DOHH2 (cell line): ENCODE data around the gene YES1.
A peak's percentile ranks its signal among the peaks of the same experiment; 100 is the strongest.

Experiments
- H3F3A ChIP-seq: fragments of 200-600 bp; sonication (generic), shearing (Covaris generic); 2 replicates; pipeline ENCODE4 v1.6.0; 2016; ENCODE audit warnings: antibody characterized with exemption, mild to moderate bottlenecking; ENCODE audit not compliant: control insufficient read depth, insufficient read depth
- H3K27ac ChIP-seq: fragments of 200-600 bp; sonication (generic); 2 replicates; pipeline ENCODE4 v1.5.1; 2014; ENCODE audit warnings: low read depth, mild to moderate bottlenecking, low read length, moderate library complexity
- H3K27me3 ChIP-seq: fragments of 200-600 bp; sonication (generic); 2 replicates; pipeline ENCODE4 v1.6.1; 2014; ENCODE audit warnings: mild to moderate bottlenecking, low read length, mixed read lengths; ENCODE audit not compliant: control insufficient read depth
- H3K36me3 ChIP-seq: fragments of 200-600 bp; sonication (generic); 2 replicates; pipeline ENCODE4 v1.6.1; 2014; ENCODE audit warnings: mild to moderate bottlenecking, low read length, moderate library complexity, mixed read lengths; ENCODE audit not compliant: control insufficient read depth
- H3K4me1 ChIP-seq: fragments of 200-600 bp; sonication (generic); 2 replicates; pipeline ENCODE4 v1.6.1; 2014; ENCODE audit warnings: mild to moderate bottlenecking, low read length, mixed read lengths; ENCODE audit not compliant: control insufficient read depth
- H3K4me2 ChIP-seq: fragments of 200-600 bp; sonication (generic); 2 replicates; pipeline ENCODE4 v1.6.0; 2014; ENCODE audit warnings: mild to moderate bottlenecking, low read length, moderate library complexity
- H3K4me3 ChIP-seq: fragments of 200-600 bp; sonication (generic); 2 replicates; pipeline ENCODE4 v1.5.1; 2014; ENCODE audit warnings: mild to moderate bottlenecking, low read length, mixed read lengths
- H3K79me2 ChIP-seq: fragments of 200-600 bp; sonication (generic); 2 replicates; pipeline ENCODE4 v1.6.1; 2014; ENCODE audit warnings: mild to moderate bottlenecking, low read length, mixed read lengths; ENCODE audit not compliant: control insufficient read depth
- H3K9me2 ChIP-seq: fragments of 200-600 bp; sonication (generic); replicated peaks from 2 replicates; pipeline ENCODE4 v1.6.1; 2014; ENCODE audit warnings: mild to moderate bottlenecking, low read length, mixed read lengths; ENCODE audit not compliant: control insufficient read depth
- H3K9me3 ChIP-seq: fragments of 200-600 bp; sonication (generic); 2 replicates; pipeline ENCODE4 v1.6.1; 2014; ENCODE audit warnings: antibody characterized with exemption, low read length, mixed read lengths; ENCODE audit not compliant: control insufficient read depth, insufficient read depth
- H4K20me1 ChIP-seq: fragments of 200-600 bp; sonication (generic); 2 replicates; pipeline ENCODE4 v1.6.0; 2014; ENCODE audit warnings: low read depth, mild to moderate bottlenecking, antibody characterized with exemption, low read length, moderate library complexity; ENCODE audit not compliant: control insufficient read depth, insufficient read depth
- EZH2phosphoT487 ChIP-seq: fragments of 200-600 bp; sonication (generic); IDR thresholded peaks from 2 replicates; pipeline ENCODE4 v1.6.1; 2017; ENCODE audit warnings: borderline replicate concordance, mild to moderate bottlenecking, antibody characterized with exemption, low read length, moderate library complexity, mixed read lengths
- TF ChIP-seq, protein P1 (sequence below): fragments of 200-600 bp; sonication (generic); IDR thresholded peaks from one replicate; pipeline ENCODE4 v1.5.1; 2014; ENCODE audit warnings: antibody characterized with exemption, mild to moderate bottlenecking, low read depth, low read length; ENCODE audit not compliant: poor library complexity, severe bottlenecking

Gene YES1

DNA sequence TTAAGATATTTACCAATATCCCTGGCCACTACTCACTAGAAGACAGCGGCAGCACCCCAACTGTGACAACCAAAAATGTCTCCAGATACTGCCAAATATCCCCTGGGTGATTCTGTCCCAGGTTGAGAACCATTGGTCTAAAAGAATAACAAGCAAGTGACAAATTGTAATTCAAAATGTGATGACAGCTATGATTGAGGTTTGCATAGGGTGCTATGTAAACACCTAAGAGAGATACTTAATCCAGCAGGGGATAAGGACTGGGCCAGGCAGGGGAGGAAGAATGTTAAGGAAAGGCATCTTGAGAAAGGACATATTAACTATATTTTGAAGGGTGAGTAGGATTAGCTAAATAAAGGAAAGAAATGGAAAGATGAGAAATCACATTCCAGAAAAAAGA, 61.6 kb downstream of the YES1 start:
- TF ChIP-seq, protein P1, sequence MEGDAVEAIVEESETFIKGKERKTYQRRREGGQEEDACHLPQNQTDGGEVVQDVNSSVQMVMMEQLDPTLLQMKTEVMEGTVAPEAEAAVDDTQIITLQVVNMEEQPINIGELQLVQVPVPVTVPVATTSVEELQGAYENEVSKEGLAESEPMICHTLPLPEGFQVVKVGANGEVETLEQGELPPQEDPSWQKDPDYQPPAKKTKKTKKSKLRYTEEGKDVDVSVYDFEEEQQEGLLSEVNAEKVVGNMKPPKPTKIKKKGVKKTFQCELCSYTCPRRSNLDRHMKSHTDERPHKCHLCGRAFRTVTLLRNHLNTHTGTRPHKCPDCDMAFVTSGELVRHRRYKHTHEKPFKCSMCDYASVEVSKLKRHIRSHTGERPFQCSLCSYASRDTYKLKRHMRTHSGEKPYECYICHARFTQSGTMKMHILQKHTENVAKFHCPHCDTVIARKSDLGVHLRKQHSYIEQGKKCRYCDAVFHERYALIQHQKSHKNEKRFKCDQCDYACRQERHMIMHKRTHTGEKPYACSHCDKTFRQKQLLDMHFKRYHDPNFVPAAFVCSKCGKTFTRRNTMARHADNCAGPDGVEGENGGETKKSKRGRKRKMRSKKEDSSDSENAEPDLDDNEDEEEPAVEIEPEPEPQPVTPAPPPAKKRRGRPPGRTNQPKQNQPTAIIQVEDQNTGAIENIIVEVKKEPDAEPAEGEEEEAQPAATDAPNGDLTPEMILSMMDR, result no peak
- TF ChIP-seq EZH2phosphoT487, result no peak
- no peaks in the 10 kb centered on the region for H4K20me1 ChIP-seq
- H3K36me3 ChIP-seq, result no peaks in the 10 kb centered on the region

DNA sequence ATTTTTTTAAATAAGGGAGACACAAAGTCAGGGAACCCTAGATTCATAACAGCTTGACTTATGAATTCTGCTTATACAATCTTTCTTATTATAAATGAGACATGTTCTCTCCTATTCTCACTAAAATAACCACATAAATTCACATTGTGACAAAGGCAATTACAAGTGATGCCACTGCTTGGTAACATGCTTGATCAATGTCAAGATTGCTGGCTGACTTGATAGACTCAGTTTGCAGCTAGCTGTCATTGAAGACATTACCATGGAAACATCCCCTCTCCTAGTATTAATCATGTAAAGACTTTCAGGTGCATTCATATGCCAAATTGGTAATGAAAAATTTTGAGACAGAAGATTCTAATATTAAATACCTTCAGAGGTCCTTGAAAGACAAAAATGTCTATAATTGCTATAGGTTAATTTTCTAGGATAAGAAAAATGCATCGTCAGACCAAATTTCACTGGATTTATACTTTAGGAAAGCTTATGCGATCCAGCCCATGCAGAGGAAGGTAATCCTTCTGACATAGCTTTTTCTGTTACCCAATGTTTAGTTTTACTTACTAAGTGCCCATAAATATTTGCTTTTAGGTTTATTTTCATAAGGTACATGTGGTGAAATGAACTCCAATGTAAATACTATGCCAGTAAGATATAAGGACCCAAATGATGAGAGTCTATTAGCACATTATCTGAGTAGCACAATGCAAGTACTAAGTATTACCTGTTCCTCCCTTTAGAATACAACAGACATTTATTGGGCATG, 67.0 kb downstream of the YES1 start:
- no peaks in the 10 kb centered on the region for H3F3A ChIP-seq
- H3K9me2 ChIP-seq, result no peaks in the 10 kb centered on the region
- H3K36me3 ChIP-seq, result no peaks in the 10 kb centered on the region
- H3K27ac ChIP-seq, result no peak overlapping the region
- H3K4me3 ChIP-seq, result no peak overlapping the region
- H3K79me2 ChIP-seq, result no peaks in the 10 kb centered on the region
- no peak overlapping the region for H3K4me2 ChIP-seq
- no peak for TF ChIP-seq EZH2phosphoT487
- TF ChIP-seq, protein P1, result no peak
- no peaks in the 10 kb centered on the region for H3K4me1 ChIP-seq
- no peaks in the 10 kb centered on the region for H4K20me1 ChIP-seq
- H3K27me3 ChIP-seq, result peaks cover 4% of the 10 kb centered on the region; the same call in 1 of the 2 replicates
- H3K9me3 ChIP-seq, result no peaks in the 10 kb centered on the region

More for the DNA sequence above, 61.6 kb downstream of the YES1 start:
- Histone ChIP-seq H3K9me2 (no peaks in the 10 kb centered on the region), H3K4me3 (no peak overlapping the region), H3K27ac (no peak overlapping the region), H3K4me1 (no peaks in the 10 kb centered on the region), H3F3A (no peaks in the 10 kb centered on the region), H3K79me2 (no peaks in the 10 kb centered on the region), H3K4me2 (no peak overlapping the region), H3K9me3 (no peaks in the 10 kb centered on the region), H3K27me3 (peaks cover 7% of the 10 kb centered on the region)

DNA sequence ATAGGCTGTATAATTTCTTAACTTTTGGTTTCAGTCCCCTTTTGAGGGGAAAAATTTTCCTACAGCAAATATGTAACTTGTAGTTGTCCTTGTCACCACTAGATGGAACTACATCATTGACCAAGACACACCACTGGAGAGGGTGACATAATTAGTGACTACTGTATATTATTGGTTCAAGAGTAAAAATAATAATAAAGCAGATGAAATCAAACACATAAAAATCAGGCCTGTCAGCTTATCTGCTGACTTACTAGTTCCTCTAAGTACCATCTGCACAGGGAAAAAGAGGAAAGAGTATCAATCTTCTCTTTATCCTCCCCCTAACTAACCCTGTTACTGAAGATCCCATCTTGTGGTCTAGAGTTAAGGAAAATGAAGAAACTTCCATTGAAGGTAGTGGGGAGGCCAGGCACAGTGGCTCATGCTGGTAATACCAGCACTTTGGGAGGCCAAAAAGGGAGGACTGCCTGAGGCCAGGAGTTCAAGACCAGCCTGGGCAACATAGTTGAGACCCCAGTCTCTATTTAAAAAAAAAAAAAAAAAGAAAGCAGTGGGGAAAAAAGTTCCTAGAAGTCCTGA, 70.0 kb downstream of the YES1 start:
- Histone ChIP-seq H3K27ac (no peak overlapping the region), H3F3A (no peaks in the 10 kb centered on the region), H3K36me3 (no peaks in the 10 kb centered on the region), H3K9me2 (no peaks in the 10 kb centered on the region), H3K27me3 (peaks cover 4% of the 10 kb centered on the region; the same call in 1 of the 2 replicates), H3K79me2 (no peaks in the 10 kb centered on the region), H3K4me3 (no peak overlapping the region), H3K4me2 (no peak overlapping the region), H4K20me1 (no peaks in the 10 kb centered on the region), H3K4me1 (no peaks in the 10 kb centered on the region), H3K9me3 (no peaks in the 10 kb centered on the region)
- TF ChIP-seq EZH2phosphoT487, result no peak
- TF ChIP-seq, protein P1, result peak; percentile 60
